ENCODE measurements around the gene TREH. TPM values are rescaled to one million over a fixed set of nuclear protein-coding genes. Genes with fewer than 3 reads are reported as not detected.

The TREH gene
- total RNA-seq, 2 donors from 2014 or later = 2.0 TPM; not detected in 1

- Histone ChIP-seq H3K4me3 (no peak overlapping the region), H3K9me3 (no peaks in the 10 kb centered on the region), H3K4me1 (peaks cover 37% of the 10 kb centered on the region), H3K27ac (peak overlapping the region in 3 of 4 donors; percentile 66 to 74 (median 68)), H3K27me3 (no peaks in the 10 kb centered on the region), H3K36me3 (replicated peaks in 1 of 2; ENCODE audit: insufficient read depth in 1 of 2, low read depth in 2 of 2) (no peaks in the 10 kb centered on the region)
- WGBS, 2 donors = 73 to 79% methylated on average over 2 of the region's 2 CpGs
- intact Hi-C loops (cut with DNase I) = no loop called here
- ATAC-seq (no peak), DNase-seq (no peak)
- TF ChIP-seq POLR2A (IDR thresholded peaks at IDR 0.05) (no peak), CTCF (IDR thresholded peaks at IDR 0.05) (no peak)
Measured at GRCh38 chr11:118635642-118636041, 43.8 kb downstream of the TREH start.

- no peak for ATAC-seq
- intact Hi-C loops (cut with DNase I) = no loop called here
- Histone ChIP-seq H3K9me3 (no peaks in the 10 kb centered on the region), H3K4me1 (peaks cover 36% of the 10 kb centered on the region), H3K27me3 (no peaks in the 10 kb centered on the region), H3K27ac (peak overlapping the region; percentile 18 to 74 (median 67)), H3K36me3 (replicated peaks in 1 of 2; ENCODE audit: insufficient read depth in 1 of 2, low read depth in 2 of 2) (no peaks in the 10 kb centered on the region), H3K4me3 (peak overlapping the region in 1 of 2 donors; percentile 1)
- DNase-seq = peak in 2 of 4 donors; percentile 49 to 53
- WGBS, 2 donors = 27 to 30% methylated on average over 4 to 15 of the region's 15 CpGs
- no peak for TF ChIP-seq CTCF (IDR thresholded peaks at IDR 0.05)
- TF ChIP-seq POLR2A (IDR thresholded peaks at IDR 0.05) = no peak
Measured at GRCh38 chr11:118635237-118635591, 44.2 kb downstream of the TREH start.

- Histone ChIP-seq H3K27me3 (no peaks in the 10 kb centered on the region), H3K4me3 (peak overlapping the region in 1 of 2 donors; percentile 1), H3K9me3 (no peaks in the 10 kb centered on the region), H3K4me1 (peaks cover 37% of the 10 kb centered on the region), H3K36me3 (replicated peaks in 1 of 2; ENCODE audit: insufficient read depth in 1 of 2, low read depth in 2 of 2) (no peaks in the 10 kb centered on the region), H3K27ac (peak overlapping the region; percentile 18 to 74 (median 67))
- ATAC-seq = peak; percentile 94
- TF ChIP-seq CTCF (IDR thresholded peaks at IDR 0.05) (peak; percentile 12 to 69 (median 41)), POLR2A (IDR thresholded peaks at IDR 0.05) (peak; percentile 32 to 56 (median 40))
- intact Hi-C loops (cut with DNase I) = no loop called here
- DNase-seq = peak; percentile 88 to 93 (median 90)
- WGBS, 2 donors = 20 to 22% methylated on average over 20 to 33 of the region's 41 CpGs
Measured at GRCh38 chr11:118634431-118635236, 44.8 kb downstream of the TREH start.

- Histone ChIP-seq H3K4me3 (no peak overlapping the region), H3K4me1 (peaks cover 37% of the 10 kb centered on the region), H3K36me3 (replicated peaks in 1 of 2; ENCODE audit: insufficient read depth in 1 of 2, low read depth in 2 of 2) (no peaks in the 10 kb centered on the region), H3K27ac (peak overlapping the region in 3 of 4 donors; percentile 66 to 74 (median 68)), H3K27me3 (no peaks in the 10 kb centered on the region), H3K9me3 (no peaks in the 10 kb centered on the region)
- ATAC-seq = no peak
- WGBS, 2 donors = 36 to 50% methylated on average over 3 to 4 of the region's 4 CpGs
- DNase-seq = no peak
- intact Hi-C loops (cut with DNase I) = no loop called here
- TF ChIP-seq CTCF (IDR thresholded peaks at IDR 0.05) (no peak), POLR2A (IDR thresholded peaks at IDR 0.05) (no peak)
Measured at GRCh38 chr11:118633979-118634378, 45.5 kb downstream of the TREH start.

GRCh38 chr11:118633319-118633690 is 46.1 kb downstream of the TREH start:
- no peaks in the 10 kb centered on the region for H3K27me3 ChIP-seq
- H3K4me3 ChIP-seq = no peak overlapping the region
- H3K27ac ChIP-seq = no peak overlapping the region
- ATAC-seq (no peak), DNase-seq (no peak)
- no peaks in the 10 kb centered on the region for H3K36me3 ChIP-seq (replicated peaks in 1 of 2; ENCODE audit: insufficient read depth in 1 of 2, low read depth in 2 of 2)
- TF ChIP-seq CTCF (IDR thresholded peaks at IDR 0.05) (no peak), POLR2A (IDR thresholded peaks at IDR 0.05) (no peak)
- intact Hi-C loops (cut with DNase I) = no loop called here
- peaks cover 37% of the 10 kb centered on the region for H3K4me1 ChIP-seq
- no peaks in the 10 kb centered on the region for H3K9me3 ChIP-seq
- WGBS, 2 donors = 88% methylated on average over 1 of the region's 1 CpG

All from body of pancreas (tissue), 4 donors.